ENCODE results near the gene KRT28. TPM values are rescaled to one million over a fixed set of nuclear protein-coding genes. Genes with fewer than 3 reads are reported as not detected.

The KRT28 gene
- polyA plus RNA-seq, 2 donors = not detected

Other genes starting within 250 kb of the KRT28 start
- gene CCR7, start 234.5 kb downstream of the KRT28 start, polyA plus RNA-seq = under 1 TPM; 0.16 to 0.54 TPM
- gene SMARCE1, start 152.1 kb downstream of the KRT28 start, polyA plus RNA-seq = 10 to 100 TPM; 57.2 to 57.8 TPM
- under 1 TPM; 0.43 to 0.59 TPM for gene KRT222, start 134.8 kb downstream of the KRT28 start, polyA plus RNA-seq
- 100 to 1,000 TPM; 116 to 229 TPM for gene KRT24, start 96.2 kb downstream of the KRT28 start, polyA plus RNA-seq
- not detected for gene KRT25, start 44.6 kb downstream of the KRT28 start, polyA plus RNA-seq
- not detected for gene KRT26, start 27.8 kb downstream of the KRT28 start, polyA plus RNA-seq
- gene KRT27, start 17.4 kb downstream of the KRT28 start, polyA plus RNA-seq = under 1 TPM in 1 of 2 donors, not detected in 1; 0.05 TPM
- gene KRT10, start 22.7 kb upstream of the KRT28 start, polyA plus RNA-seq = 10 to 100 TPM; 30.1 to 41.2 TPM
- not detected for gene KRT12, start 67.3 kb upstream of the KRT28 start, polyA plus RNA-seq
- gene KRT20, start 85.3 kb upstream of the KRT28 start, polyA plus RNA-seq = under 1 TPM; 0.07 to 0.28 TPM
- gene KRT23, start 137.7 kb upstream of the KRT28 start, polyA plus RNA-seq = 10 to 100 TPM in 1 of 2 donors, 1 to 10 TPM in 1; 5.1 to 23.6 TPM
- gene KRT39, start 167.0 kb upstream of the KRT28 start, polyA plus RNA-seq = not detected
- gene KRT40, start 184.4 kb upstream of the KRT28 start, polyA plus RNA-seq = under 1 TPM; 0.18 to 0.20 TPM
- not detected for gene KRTAP3-3, start 194.2 kb upstream of the KRT28 start, polyA plus RNA-seq
- 10 to 100 TPM in 1 of 2 donors, 1 to 10 TPM in 1; 1.8 to 43.5 TPM for gene KRTAP3-2, start 199.9 kb upstream of the KRT28 start, polyA plus RNA-seq
- gene KRTAP3-1, start 209.2 kb upstream of the KRT28 start, polyA plus RNA-seq = under 1 TPM in 1 of 2 donors, not detected in 1; 0.39 TPM
- under 1 TPM in 1 of 2 donors, not detected in 1; 0.09 TPM for gene KRTAP1-5, start 227.2 kb upstream of the KRT28 start, polyA plus RNA-seq
- gene KRTAP1-4, start 230.2 kb upstream of the KRT28 start, polyA plus RNA-seq = not detected
- gene KRTAP1-3, start 234.9 kb upstream of the KRT28 start, polyA plus RNA-seq = not detected
- under 1 TPM; 0.04 to 0.16 TPM for gene KRTAP1-1, start 241.5 kb upstream of the KRT28 start, polyA plus RNA-seq
- not detected for gene KRTAP2-1, start 247.4 kb upstream of the KRT28 start, polyA plus RNA-seq